PFSK-1 (cell line): Measurements from ENCODE around the gene UAP1L1.

Experiments
- FOXP2 ChIP-seq: optimal IDR thresholded peaks from 2 replicates; pipeline ENCODE3; 2011; ENCODE audit warnings: borderline replicate concordance, control low read depth, inconsistent platforms; ENCODE audit not compliant: insufficient read depth; ENCODE audit errors: extremely low read length, extremely low read depth
- POLR2AphosphoS5 ChIP-seq: IDR thresholded peaks from 2 replicates; pipeline ENCODE4 v1.6.1; 2012; ENCODE audit warnings: low read depth, mild to moderate bottlenecking, control low read depth, low read length, moderate library complexity
- REST ChIP-seq, 2 experiments: IDR thresholded peaks; 2 replicates each; pipeline versions ENCODE4 v1.6.1 to v1.8.0; 2011 to 2012; ENCODE audit warnings: low read depth in 2 of 2, low read length in 2 of 2, control low read depth in 1 of 2, inconsistent platforms in 1 of 2, mild to moderate bottlenecking in 1 of 2, moderate library complexity in 1 of 2; ENCODE audit not compliant: insufficient read depth in 1 of 2
- SIN3A ChIP-seq: IDR thresholded peaks from 2 replicates; pipeline ENCODE4 v1.6.1; 2012; ENCODE audit warnings: mild to moderate bottlenecking, low read length, moderate library complexity, borderline replicate concordance; ENCODE audit not compliant: insufficient read depth
- TAF1 ChIP-seq: IDR thresholded peaks from 2 replicates; pipeline ENCODE4 v1.6.1; 2012; ENCODE audit warnings: low read length, control low read depth, borderline replicate concordance; ENCODE audit not compliant: insufficient read depth

The UAP1L1 gene

GRCh38 chr9:137044037-137044436 is 33.3 kb upstream of the UAP1L1 start:
- TF ChIP-seq TAF1 (no peak), POLR2AphosphoS5 (no peak), FOXP2 (no peak), SIN3A (no peak), REST (IDR thresholded peaks at IDR 0.05; ENCODE audit: insufficient read depth in 1 of 2, low read depth in 2 of 2, low read length in 2 of 2) (no peak)

GRCh38 chr9:137044502-137045177 is 32.7 kb upstream of the UAP1L1 start:
- TF ChIP-seq FOXP2: no peak
- no peak for TF ChIP-seq SIN3A
- no peak for TF ChIP-seq REST (IDR thresholded peaks at IDR 0.05; ENCODE audit: insufficient read depth in 1 of 2, low read depth in 2 of 2, low read length in 2 of 2)
- TF ChIP-seq POLR2AphosphoS5: no peak
- no peak for TF ChIP-seq TAF1

DNA sequence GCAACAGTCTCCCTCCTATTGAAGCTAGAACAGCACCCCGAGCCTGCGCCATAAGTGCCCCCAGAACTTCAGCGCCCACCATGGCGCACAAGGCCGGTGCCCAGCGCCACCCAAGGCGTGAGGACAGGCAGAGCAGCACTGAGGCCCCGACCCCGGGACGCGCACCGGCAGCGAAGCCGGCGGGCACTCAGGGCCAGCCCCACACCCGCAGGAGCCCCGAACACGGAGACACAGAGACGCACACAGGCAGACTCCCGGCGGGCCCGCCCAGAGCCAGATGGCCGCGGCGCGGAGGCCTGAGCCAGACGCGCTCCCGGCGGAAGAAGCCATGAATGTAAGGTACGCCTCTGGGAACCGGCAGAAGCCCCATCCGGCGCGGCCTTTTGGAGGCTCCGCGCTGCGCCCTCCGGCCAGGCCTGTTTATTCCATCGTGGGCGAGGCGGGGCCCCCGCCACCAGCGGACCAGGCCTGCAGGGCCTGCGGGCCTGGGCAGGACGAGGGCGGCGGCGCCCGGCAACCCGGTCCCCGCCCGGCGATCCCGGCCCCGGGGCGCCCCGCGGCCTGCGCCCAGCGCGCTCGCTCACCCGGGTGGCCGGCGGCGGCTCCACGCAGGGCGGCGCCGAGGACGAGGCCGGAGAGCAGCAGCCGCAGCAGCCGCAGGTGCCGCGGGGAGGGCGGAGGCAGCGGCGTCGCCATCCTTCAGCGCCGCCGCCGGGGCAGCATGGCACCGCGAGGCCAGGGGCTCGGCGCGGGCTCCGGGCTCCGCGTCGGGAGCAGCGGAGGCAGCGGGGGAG is 31.8 kb upstream of the UAP1L1 start:
- TF ChIP-seq SIN3A (no peak), TAF1 (no peak; the same call in 1 of the 2 replicates), REST (IDR thresholded peaks at IDR 0.05; ENCODE audit: insufficient read depth in 1 of 2, low read depth in 2 of 2, low read length in 2 of 2) (no peak), POLR2AphosphoS5 (no peak), FOXP2 (no peak)

DNA sequence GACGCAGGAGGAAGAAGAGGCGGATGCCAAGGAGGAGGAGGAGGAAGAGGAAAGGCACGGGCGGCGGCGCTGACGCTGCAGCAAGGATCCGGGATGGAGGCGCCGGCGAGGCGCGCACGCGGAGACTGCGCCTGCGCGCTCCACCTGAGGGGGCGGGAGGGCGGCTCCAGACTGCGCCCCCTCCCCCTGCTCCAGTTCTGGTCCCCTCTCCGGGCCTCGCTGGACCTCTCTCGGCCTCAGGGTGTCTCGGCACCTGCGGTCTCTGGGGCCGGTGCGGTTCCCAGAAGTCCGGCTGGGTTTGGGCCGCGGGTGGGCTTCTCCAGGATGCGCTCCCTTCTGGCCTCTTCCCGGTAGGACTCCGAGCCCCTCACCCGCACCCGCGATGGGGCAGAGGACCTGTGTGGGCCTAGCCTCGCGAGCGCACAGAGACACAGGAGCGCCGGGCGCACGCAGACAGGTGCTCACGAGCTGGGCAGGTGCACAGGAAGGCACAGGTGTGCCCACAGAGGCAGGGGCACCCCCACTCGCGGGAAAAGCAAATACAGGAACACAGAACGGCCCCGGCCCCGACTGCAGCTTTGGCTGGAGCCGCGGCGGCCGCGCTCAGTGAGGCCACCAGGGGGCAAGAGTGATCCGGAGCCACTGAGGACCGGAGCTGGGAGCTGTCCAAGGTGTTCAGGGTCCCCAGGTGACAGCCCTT is 31.1 kb upstream of the UAP1L1 start, which contains the start of gene NPDC1:
NPDC1 (minus strand) TSS at position 90 of the 700 bp plus-strand sequence. CDS start 188 bp downstream, outside the sequence.
- TF ChIP-seq REST (IDR thresholded peaks at IDR 0.05; ENCODE audit: insufficient read depth in 1 of 2, low read depth in 2 of 2, low read length in 2 of 2): peak; percentile 95 to 98
- no peak for TF ChIP-seq POLR2AphosphoS5
- no peak for TF ChIP-seq FOXP2
- TF ChIP-seq SIN3A: peak; percentile 84; the same call in 1 of the 2 replicates
- no peak; the same call in 1 of the 2 replicates for TF ChIP-seq TAF1
